Uterus (tissue), 2 donors: ENCODE data around the gene UPF1.

Experiments
- CTCF ChIP-seq, 4 experiments: fragments of 200-600 bp in 2 of 4; fragments of 450-650 bp in 2 of 4; sonication (generic) in 2 of 4; IDR thresholded peaks; one replicate each; pipeline ENCODE4 v1.5.1; 2016 to 2019; ENCODE audit warnings: antibody characterized with exemption in 4 of 4, mild to moderate bottlenecking in 2 of 4, moderate library complexity in 1 of 4
- POLR2A ChIP-seq, 2 donors: fragments of 450-650 bp; IDR thresholded peaks; one replicate each; pipeline ENCODE4 v1.6.1; 2016; ENCODE audit warnings: antibody characterized with exemption in 2 of 2, mild to moderate bottlenecking in 1 of 2, moderate library complexity in 1 of 2

- no peak for TF ChIP-seq POLR2A (IDR thresholded peaks at IDR 0.05)
- TF ChIP-seq CTCF (IDR thresholded peaks at IDR 0.05): no peak
These were observed 78.3 kb downstream of the UPF1 start for GRCh38 chr19:18910010-18910409.
